Stimulated activated CD4-positive, alpha-beta T cell treated with anti-CD3 and anti-CD28 coated beads, Interleukin-12 subunit alpha, Interleukin-12 subunit beta, amount 100 ng/mL, for 4 hours (primary cell): Measurements from ENCODE around the gene SLCO2A1.

Experiments
- DNase-seq: peaks from one replicate; pipeline ENCODE4 v3.0.0-alpha.2; 2020

Gene SLCO2A1

DNA sequence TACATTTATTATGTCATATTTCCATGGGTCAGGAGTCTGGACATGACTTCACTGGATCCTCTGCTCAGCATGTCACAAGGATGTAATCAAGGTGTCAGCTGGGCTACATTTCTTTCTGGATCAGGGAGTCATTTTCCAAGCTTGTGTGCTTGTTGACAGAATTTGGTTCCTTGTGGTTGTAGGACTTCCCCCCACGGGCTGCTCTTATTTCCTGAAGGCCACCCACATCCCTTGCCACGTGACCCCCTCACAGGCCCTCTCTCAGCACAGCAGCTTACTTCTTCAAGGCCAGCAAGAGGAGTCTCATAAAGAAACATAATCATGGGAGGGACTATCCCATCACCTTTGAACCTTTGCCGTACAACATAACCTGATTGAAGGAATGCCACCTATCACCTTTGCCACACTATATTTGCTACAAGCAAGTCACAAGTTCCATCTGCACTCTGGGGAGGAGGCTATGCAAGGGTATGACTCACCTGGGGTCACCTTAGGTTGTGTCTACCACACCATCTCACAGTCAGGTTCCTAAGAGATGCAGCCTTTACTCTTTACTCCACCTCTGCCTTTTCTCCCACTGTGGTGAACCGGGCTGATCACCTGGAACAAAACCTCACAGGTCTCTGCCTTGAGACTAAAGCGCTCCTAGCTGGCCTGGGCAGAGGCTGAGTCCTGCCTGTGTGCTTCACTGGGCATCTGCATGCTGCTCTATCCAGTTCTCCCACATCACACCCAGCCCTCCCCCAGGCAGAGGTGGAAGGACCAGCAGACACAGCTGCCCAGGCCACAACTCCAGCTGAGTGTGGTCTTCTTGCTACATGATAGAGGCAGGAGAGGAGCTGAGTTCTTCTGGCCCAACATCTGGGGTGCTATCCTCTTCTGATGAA, 147.5 kb downstream of the SLCO2A1 start:
- DNase-seq = no peak

- DNase-seq = no peak
These were observed 148.2 kb downstream of the SLCO2A1 start for GRCh38 chr3:133881492-133881891.

GRCh38 chr3:133880886-133881455, 148.8 kb downstream of the SLCO2A1 start:
- DNase-seq = no peak

GRCh38 chr3:133880287-133880686, 149.4 kb downstream of the SLCO2A1 start:
- DNase-seq = no peak

GRCh38 chr3:133878518-133878917, 151.2 kb downstream of the SLCO2A1 start:
- no peak for DNase-seq
